GM12865 (cell line): Measurements from ENCODE around the gene GPRIN1.
A peak's percentile ranks its signal among the peaks of the same experiment; 100 is the strongest.

ENCODE experiments used
- DNase-seq: peaks from one replicate; pipeline ENCODE4 v3.0.0; 2010; ENCODE audit warnings: low read depth
- H3K4me3 ChIP-seq: 2 replicates; pipeline ENCODE4 v1.5.1; 2011; ENCODE audit warnings: mild to moderate bottlenecking, low read depth, low read length, control low read depth
- CTCF ChIP-seq: IDR thresholded peaks from 2 replicates; pipeline ENCODE4 v1.5.1; 2011; ENCODE audit warnings: low read length, control low read depth, low read depth, inconsistent platforms; ENCODE audit not compliant: insufficient read depth; ENCODE audit errors: missing control alignments

GPRIN1 gene

GRCh38 chr5:176633598-176633997, 23.6 kb upstream of the GPRIN1 start:
- no peak for DNase-seq
- TF ChIP-seq CTCF = no peak
- no peak overlapping the region for H3K4me3 ChIP-seq

GRCh38 chr5:176632745-176633144, 22.8 kb upstream of the GPRIN1 start:
- TF ChIP-seq CTCF = no peak
- H3K4me3 ChIP-seq = no peak overlapping the region
- no peak for DNase-seq

DNA sequence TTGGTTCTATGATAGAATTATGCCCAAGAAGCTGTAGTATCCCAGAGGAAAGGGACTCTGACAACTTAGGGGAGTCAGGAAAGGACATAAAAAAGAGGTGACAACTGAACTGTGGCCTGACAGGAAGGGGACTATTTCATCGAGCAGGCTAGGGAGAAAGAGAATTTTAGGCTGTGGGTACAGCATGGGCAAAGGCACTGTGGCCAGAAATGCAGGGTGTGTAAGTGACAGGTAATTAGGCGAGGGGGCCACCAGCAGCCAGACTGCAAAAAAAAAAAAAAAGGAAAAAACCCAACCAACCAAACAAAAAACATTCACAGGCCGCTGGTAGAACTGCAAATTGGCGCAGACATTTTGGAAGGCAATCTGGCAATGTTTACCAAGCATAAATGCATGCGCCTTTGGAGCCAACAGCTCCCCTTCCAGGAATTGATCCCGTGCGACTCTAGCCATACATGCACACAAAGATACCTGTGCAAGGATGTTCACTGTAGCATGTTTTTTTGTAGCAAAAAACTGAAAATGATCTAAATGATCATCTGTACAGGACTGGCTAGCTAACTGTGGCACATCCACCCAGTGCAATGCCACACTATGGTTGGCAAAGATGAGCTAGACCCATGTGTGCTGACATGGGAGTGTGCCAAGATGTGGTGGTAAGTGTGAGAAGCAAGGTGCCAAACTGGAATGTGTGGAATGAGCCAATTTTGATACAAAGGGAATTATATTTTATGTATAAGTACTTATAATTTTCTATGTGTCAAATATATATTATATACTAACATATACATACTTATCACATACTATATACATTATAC, 21.6 kb upstream of the GPRIN1 start:
- TF ChIP-seq CTCF = no peak
- no peak for DNase-seq
- H3K4me3 ChIP-seq = no peak overlapping the region

DNA sequence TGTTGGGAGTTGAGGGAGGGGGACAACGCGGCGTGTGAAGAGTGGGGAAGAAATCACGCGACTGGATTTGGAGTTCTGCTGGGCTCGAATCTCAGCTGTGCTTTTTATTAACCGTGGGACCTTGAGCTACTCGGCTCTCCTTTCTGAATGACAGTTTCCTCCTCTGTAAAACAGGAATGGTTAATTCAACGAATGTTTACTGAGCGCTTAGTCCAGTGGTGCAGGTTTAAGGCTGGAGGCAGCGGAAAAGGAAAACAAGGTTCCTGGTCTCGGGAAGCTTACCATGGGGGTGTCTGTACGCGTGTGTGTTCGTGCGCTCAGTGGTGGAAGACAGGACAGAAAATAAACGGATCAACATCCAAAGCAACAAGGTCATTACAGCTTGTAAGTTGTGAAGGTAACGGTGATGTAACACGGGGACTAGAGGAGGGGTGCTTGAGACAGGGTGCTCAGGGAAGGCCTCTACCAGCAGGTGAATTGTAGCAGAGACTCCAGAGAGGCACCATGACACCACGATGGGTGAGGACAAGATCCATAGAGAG, 20.8 kb upstream of the GPRIN1 start:
- H3K4me3 ChIP-seq = no peak overlapping the region
- TF ChIP-seq CTCF = no peak
- DNase-seq = no peak

DNA sequence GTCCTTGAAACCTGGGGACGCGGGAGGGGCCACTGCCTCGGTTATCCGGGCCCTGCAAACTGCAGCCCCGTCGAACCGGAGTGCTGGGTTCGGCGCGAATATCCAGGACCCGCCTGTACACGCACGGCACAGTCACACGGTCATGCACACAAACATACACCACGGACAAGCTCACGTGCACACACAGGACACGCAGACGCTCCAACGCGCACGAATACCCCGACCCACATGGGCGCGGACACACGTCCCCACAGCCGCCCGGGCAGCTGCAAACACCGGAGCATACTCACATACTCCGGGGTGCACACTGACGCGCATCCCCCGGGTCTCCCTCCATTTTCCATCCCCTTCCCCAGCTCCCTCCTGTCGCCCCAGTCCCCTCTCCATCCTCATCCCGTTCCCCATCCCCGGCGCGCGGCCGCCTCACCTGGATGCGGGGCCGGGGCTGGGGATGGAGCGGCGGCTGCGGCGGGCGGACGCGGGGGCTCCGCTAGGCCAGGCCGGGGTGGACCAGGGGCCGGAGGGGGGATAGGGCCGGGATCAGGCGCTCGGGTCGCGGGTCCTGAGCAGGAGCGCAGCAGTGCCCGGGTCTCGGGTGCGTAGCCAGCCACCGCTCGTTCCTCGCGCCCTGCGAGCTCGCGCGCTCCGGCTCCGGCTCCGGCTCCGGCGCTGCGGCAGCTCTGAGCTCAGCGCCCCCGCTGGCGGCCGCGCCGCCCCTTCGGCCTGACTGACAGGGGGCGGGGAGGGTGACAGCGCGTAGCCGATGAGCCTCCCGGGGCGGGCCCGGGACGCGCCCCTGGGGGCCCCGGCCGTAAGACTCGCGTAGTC, 20.1 kb upstream of the GPRIN1 start, which contains the start of the genes EIF4E1B and SNCB:
EIF4E1B (plus strand) TSS at position 823 of the 828 bp plus-strand sequence. CDS start 12,113 bp downstream, outside the sequence.
SNCB (minus strand) TSS at position 682 of the 828 bp plus-strand sequence. CDS start 880 bp downstream, outside the sequence.
- no peak within 1 kb of the TSS for H3K4me3 ChIP-seq

More for the DNA sequence above, 20.1 kb upstream of the GPRIN1 start, which contains the start of the genes EIF4E1B and SNCB:
- peak; percentile 32 for DNase-seq
- no peak for TF ChIP-seq CTCF
